Neutrophil (primary cell): Measurements from ENCODE around the gene YPEL1.
"Not testable (repeated sequence)": the region's sequence is repeated elsewhere in the genome, so short reads cannot be mapped to it uniquely, and the experiment has no call there.

Experiments
- H3K27ac ChIP-seq: fragments of 200-600 bp; sonication (generic); 2 replicates; pipeline ENCODE4 v1.5.1; 2016; ENCODE audit warnings: mild to moderate bottlenecking, moderate library complexity
- H3K27me3 ChIP-seq: fragments of 200-600 bp; sonication (generic); 2 replicates; pipeline ENCODE4 v1.6.0; 2016; ENCODE audit warnings: mild to moderate bottlenecking
- H3K36me3 ChIP-seq: fragments of 200-600 bp; sonication (generic); 2 replicates; pipeline ENCODE4 v1.5.1; 2017
- H3K4me1 ChIP-seq, 2 experiments: fragments of 200-600 bp in 1 of 2; sonication (generic) in 1 of 2; 1 replicate in 1 of 2; 2 replicates in 1 of 2; pipeline versions ENCODE4 v1.5.1 to v1.6.1; 2013 to 2016; ENCODE audit warnings: low read depth in 1 of 2, low read length in 1 of 2, mild to moderate bottlenecking in 1 of 2, moderate library complexity in 1 of 2; ENCODE audit not compliant: control insufficient read depth in 1 of 2, insufficient read depth in 1 of 2
- H3K4me3 ChIP-seq, 2 experiments: fragments of 200-600 bp in 1 of 2; sonication (generic) in 1 of 2; 1 replicate in 1 of 2; 2 replicates in 1 of 2; pipeline ENCODE4 v1.5.1; 2013 to 2016; ENCODE audit warnings: low read depth in 1 of 2, low read length in 1 of 2, mild to moderate bottlenecking in 1 of 2, moderate library complexity in 1 of 2
- H3K9me3 ChIP-seq: fragments of 200-600 bp; sonication (generic); 2 replicates; pipeline ENCODE4 v1.5.1; 2016
- CTCF ChIP-seq: fragments of 200-600 bp; sonication (generic); IDR thresholded peaks from 2 replicates; pipeline ENCODE4 v1.5.1; 2016; ENCODE audit warnings: antibody characterized with exemption

The YPEL1 gene

GRCh38 chr22:21725956-21726649 is 9.5 kb downstream of the YPEL1 start:
- no peak overlapping the region for H3K4me3 ChIP-seq
- H3K27ac ChIP-seq: no peak overlapping the region
- no peaks in the 10 kb centered on the region for H3K4me1 ChIP-seq
- no peaks in the 10 kb centered on the region for H3K36me3 ChIP-seq
- no peaks in the 10 kb centered on the region for H3K27me3 ChIP-seq
- TF ChIP-seq CTCF: no peak
- no peaks in the 10 kb centered on the region for H3K9me3 ChIP-seq

GRCh38 chr22:21724496-21724895 is 11.1 kb downstream of the YPEL1 start:
- not testable (repeated sequence) for H3K27me3 ChIP-seq, H3K4me1 ChIP-seq, H3K9me3 ChIP-seq, H3K27ac ChIP-seq, H3K36me3 ChIP-seq, H3K4me3 ChIP-seq

GRCh38 chr22:21721195-21721852 is 14.3 kb downstream of the YPEL1 start:
- not testable (repeated sequence) for H3K4me1 ChIP-seq, H3K36me3 ChIP-seq, H3K9me3 ChIP-seq

GRCh38 chr22:21720191-21720859 is 15.3 kb downstream of the YPEL1 start:
- not testable (repeated sequence) for H3K27ac ChIP-seq, H3K27me3 ChIP-seq, H3K4me1 ChIP-seq, H3K36me3 ChIP-seq, H3K9me3 ChIP-seq, H3K4me3 ChIP-seq

More at GRCh38 chr22:21721195-21721852, 14.3 kb downstream of the YPEL1 start:
- H3K27ac ChIP-seq, H3K27me3 ChIP-seq, H3K4me3 ChIP-seq: not testable (repeated sequence)

GRCh38 chr22:21719024-21719423 is 16.6 kb downstream of the YPEL1 start:
- no peak overlapping the region for H3K27ac ChIP-seq
- no peaks in the 10 kb centered on the region for H3K27me3 ChIP-seq
- H3K4me3 ChIP-seq: no peak overlapping the region
- no peak for TF ChIP-seq CTCF
- no peaks in the 10 kb centered on the region for H3K9me3 ChIP-seq
- H3K4me1 ChIP-seq: peaks cover 0 to 4% of the 10 kb centered on the region in 2 experiments
- no peaks in the 10 kb centered on the region for H3K36me3 ChIP-seq

- Histone ChIP-seq H3K27me3 (no peaks in the 10 kb centered on the region), H3K27ac (no peak overlapping the region), H3K4me1 (peaks cover 0 to 4% of the 10 kb centered on the region in 2 experiments), H3K36me3 (no peaks in the 10 kb centered on the region), H3K4me3 (no peak overlapping the region), H3K9me3 (no peaks in the 10 kb centered on the region)
- TF ChIP-seq CTCF: no peak
Measured at GRCh38 chr22:21718499-21718898, 17.1 kb downstream of the YPEL1 start.

- not testable (repeated sequence) for H3K9me3 ChIP-seq, H3K36me3 ChIP-seq, H3K4me1 ChIP-seq, H3K27me3 ChIP-seq, H3K4me3 ChIP-seq, H3K27ac ChIP-seq
Measured at GRCh38 chr22:21716395-21717122, 19.0 kb downstream of the YPEL1 start.
